ENCODE measurements around the gene CFAP100.

CFAP100 gene

GRCh38 chr3:126446791-126447190 lies 52.1 kb downstream of the CFAP100 start:
- DNase-seq: no peak

DNA sequence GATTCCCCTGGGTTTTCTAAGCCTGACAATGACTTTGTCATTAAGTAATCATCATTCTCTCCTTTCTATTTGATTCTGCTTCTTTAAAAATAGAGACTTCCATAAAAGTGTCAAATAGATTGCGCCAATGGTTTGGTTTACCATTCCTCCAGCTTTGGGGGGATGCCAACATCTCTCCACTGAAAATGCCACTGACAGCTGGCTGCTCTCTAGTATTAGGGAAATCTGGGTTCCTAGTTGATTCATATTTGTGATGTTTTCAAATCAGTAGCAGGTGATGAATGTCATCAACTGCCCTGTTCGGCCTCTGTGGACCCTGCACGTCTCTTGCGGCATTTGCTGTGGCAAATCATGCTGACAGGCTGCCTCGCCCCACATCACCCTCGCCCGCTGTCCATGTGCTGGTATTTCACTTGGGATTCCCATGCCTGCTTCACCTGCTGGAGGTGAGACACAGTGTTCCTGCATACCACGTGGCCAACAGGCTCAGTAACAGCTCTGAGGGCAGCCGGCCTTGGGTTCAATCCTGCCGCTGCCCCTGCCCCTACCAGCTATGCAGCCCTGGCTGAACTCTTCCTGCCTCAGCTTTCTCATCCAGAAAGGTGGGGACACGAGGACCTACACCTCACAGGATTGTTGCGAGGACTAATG lies 52.9 kb downstream of the CFAP100 start:
- DNase-seq: no peak

DNA sequence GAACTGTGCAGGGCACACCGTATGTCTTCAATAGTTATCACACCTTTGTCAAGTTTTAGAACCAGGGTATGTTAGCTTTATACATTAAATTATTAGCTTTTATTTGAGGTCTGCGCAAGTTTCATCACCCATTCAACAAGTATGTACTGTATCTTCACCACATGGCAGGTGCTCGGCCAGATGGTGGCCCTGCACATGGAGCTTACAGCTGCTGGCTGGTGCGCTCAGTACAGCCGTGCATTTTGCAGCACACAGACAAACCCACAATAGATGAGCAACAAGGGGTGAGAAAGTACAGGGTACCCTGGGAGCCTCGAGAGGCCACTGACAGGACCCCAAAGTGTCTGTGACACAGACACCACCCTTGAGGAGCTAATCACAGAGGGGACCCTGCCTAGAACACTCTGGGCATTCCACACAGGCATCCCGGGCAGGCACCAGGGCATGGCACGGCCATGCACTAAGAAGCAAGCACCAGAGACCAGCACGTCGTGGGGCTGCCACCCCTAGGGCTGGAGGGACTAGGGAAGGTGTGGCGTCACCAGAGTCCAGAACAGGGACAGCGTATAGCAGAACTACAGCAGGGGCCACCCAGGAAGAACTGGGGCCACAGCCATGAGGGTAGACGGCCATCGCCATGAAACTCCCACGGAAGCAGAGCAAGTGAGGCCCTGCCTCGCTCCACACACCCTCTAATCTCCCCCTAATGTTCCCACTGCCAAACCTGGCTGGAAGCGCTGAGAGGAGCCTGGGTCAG lies 53.6 kb downstream of the CFAP100 start:
- no peak for DNase-seq

DNA sequence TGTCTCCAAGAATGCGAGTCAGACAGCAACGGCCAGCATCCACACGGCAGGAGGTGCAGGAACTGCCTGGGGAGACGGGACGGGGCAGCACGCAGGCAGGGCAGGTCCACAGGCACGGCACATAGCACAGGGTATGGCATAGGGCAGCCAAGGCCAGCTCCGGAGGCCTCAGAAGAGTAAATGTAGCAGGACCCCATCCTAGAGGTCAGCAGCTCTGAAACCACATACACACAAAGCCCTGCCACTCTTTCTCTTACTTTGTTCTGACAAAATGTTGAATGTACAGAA lies 54.1 kb downstream of the CFAP100 start:
- DNase-seq: no peak

DNA sequence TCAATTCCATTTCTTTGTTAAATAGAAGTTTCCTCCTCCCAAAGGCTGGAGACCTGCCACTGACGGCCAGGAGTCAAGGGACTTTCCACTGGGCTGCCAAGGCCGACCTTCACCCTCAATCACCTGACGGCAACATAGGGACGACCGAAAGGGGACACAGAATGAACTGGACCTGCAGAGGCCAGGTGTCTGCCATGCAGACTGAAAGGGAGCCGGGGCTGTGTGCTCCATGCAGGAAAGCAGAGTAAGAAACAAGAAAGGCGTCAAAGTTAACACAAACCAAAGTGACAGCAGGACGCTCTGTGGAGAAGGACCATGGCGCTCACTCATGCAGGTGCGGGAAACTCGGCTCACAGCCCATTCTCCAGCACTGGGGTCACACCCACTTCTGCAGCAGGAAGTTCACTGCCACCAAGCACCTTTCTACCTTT lies 54.9 kb downstream of the CFAP100 start:
- no peak for DNase-seq

DNA sequence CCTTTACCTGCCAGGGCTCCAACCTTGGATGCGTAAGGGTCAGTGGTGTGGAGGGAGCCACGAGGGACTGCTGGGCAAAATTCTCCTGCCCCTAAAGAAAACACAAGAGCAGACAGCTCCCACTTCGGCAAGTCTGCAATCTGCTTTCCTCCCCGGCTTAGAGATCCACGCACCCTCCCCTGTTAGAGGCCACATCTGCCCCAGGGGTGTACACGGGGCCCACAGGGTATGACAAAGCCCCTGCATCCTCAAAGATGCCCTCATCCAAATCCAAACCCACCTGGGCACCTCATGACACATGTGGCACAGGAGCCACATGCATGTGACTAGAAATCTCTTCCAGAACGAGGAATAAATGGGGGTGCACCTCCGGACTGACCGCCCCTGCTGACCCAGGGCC lies 55.5 kb downstream of the CFAP100 start:
- DNase-seq: no peak

DNA sequence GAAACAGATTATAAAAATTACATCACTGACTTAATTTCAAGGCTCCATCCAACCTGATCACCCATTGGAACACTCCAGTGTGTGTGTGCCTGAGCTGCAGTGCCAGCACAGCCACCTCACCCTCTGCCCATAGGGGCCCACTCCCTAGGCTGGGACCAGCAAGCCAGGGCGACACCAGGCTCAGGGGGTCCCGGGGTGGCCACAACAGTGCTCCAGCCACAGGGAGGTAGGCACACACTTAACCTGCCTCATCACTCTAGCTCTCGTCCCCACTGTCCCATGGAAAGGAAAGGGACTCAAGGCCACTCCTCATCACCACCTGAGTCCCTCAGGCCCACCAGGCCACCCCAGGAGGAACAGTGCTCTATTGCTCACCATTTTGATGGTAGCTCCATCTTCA lies 56.0 kb downstream of the CFAP100 start:
- DNase-seq: no peak

- no peak for DNase-seq
Observed at GRCh38 chr3:126451511-126451910, 56.8 kb downstream of the CFAP100 start.

GRCh38 chr3:126452213-126452612 lies 57.5 kb downstream of the CFAP100 start:
- no peak for DNase-seq

- DNase-seq: no peak
Observed at GRCh38 chr3:126454025-126454424, 59.3 kb downstream of the CFAP100 start.

DNA sequence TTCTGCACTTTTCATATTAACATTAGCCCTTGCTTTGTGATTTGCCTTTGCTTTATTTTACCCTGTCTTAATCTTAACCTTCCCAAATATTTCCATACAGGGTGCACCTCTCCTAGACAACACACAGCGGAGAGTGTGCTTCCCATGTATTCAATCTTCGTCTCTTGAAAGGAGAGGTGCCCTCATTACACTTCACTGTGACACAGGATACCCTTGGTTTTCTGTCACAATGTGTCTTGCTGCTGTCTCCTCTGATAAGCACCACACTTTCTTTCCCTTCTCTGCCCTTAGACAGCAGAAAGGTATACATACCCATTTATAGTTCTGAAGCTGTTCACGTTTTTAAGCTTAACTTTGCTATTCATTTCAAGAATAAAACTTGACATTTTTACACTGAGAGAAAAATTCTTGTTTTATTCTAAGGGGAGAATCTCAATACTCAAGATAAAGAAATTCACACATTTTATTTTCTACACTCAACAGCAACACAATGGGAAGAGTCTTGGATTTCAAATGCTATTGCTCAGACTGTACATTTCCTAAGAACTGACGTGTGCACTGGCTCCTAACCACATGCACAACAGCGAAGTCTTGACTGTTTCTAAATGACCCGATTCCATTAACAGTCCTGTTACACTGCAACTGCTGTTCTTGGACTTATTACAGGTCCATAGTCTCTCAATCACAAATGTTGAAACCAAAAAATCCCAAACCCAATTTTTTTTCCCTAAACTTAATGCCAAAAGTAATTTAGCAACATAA lies 59.9 kb downstream of the CFAP100 start:
- DNase-seq: no peak

DNA sequence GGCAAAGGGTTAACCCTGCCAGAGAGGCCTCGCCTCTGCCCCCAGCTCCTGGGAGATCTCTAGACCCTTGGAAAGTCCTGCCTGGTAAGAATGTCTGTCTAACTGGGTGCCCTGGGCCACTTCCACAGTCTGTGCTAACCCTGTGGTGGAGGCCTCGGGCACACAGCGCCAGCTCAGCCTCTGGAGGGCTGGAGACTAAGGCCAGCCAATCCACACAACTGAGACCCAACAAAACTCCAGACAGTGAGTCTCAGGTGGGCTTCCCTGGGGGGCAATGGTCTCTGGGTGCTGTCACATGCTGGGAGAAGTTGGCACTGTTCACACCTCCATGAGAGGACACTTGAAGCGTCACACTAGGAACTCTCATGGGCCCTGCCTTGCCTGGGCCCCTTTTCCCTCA lies 61.5 kb downstream of the CFAP100 start:
- DNase-seq: no peak

- DNase-seq: no peak
Observed at GRCh38 chr3:126456766-126457388, 62.2 kb downstream of the CFAP100 start.

DNA sequence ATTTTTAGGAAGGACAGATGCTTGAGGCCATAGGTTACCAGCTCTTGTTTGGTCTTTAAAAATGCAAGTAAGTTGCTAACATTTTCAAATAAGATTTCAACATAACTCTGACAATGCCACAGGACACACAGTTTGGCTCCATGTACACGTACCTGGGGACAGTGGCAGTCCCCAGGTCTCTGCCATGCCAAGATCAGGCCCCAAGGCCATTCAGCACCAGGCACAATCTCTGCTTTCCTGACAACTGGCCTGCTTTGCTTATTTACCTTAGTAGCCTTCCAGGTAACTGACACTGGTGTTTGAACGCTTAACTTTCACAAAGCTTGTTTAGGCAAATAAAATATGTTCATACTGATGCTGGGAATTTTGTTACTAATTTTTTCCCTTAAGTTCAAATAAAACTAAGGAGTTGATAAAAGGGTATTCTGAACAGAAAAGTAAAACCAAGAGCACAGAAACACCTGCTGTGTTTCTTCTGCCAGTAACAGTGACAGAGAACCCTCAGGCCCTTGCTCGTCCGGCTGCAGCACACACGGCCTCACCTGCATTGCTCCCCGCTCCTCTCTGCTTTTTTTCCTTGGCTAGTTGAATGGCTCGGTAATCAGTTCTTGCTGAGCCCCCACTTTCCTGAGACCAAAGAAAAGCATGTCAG lies 64.5 kb downstream of the CFAP100 start:
- DNase-seq: no peak

DNA sequence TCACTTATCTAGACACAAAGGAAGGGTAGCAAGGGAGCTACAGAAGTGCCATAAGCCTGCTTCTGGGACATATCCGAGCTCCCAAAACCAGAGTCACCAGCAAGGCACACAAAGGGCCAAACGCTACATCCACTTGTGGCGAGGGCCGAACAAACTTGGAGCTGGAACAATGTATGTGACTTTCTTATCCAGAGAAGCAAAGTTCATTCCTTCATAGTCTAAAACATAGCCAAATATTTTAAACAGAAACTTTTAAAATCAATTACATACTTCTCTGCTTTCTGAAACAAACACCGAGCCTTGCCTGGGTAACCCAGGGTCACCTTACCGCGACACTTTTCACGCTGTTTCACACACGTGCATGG lies 65.0 kb downstream of the CFAP100 start:
- no peak for DNase-seq

DNA sequence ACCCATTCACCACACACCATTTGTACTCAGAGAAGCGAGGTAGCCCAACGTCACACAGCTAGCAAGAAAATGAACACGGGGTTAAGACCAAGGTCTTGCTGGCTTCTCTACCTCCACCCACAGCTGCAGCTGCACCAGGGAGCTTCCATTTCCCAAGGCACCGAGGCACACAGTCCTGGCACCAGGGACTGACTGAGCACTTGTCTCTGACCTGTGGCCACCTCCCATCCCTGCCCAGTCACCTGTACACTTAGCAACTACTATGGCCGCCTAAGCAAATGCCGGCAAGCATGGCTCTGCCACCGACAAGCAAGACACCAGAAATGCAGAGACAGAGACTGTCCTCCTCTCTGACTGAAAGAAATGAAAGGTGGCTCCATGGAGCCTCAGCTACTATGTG lies 65.7 kb downstream of the CFAP100 start:
- no peak for DNase-seq

- no peak for DNase-seq
Observed at GRCh38 chr3:126461450-126462070, 66.9 kb downstream of the CFAP100 start.

- DNase-seq: no peak
Observed at GRCh38 chr3:126463521-126463920, 68.8 kb downstream of the CFAP100 start.

GRCh38 chr3:126464093-126464492 lies 69.4 kb downstream of the CFAP100 start:
- no peak for DNase-seq

GRCh38 chr3:126464494-126464893 lies 69.8 kb downstream of the CFAP100 start:
- DNase-seq: no peak

DNA sequence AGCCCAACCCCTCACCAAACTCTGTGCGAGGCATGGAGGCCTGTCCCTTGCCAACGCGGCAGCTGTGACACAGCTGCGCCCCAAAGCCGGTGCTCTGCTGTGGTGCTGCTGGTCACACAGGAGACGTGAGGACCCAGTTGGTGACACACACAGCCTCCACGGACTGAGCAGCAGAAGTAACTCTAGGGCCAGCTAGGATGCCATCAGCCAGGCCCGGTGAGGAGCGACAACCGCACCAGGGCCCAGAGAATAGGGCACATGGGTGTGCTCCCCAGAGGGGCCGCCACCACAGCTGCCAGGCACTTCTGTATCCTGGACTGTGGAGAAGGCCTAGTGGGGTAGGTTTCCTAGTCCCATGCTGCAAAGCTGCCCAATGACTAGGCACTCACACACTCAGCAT lies 70.3 kb downstream of the CFAP100 start:
- no peak for DNase-seq

- no peak for DNase-seq
Observed at GRCh38 chr3:126465928-126466544, 71.3 kb downstream of the CFAP100 start.
